ENCODE results near the gene ALDH1A3.

GRCh38 chr15:100878648-100879047 lies 983 bp upstream of the ALDH1A3 start:
- no peak for TF ChIP-seq CTCF (IDR thresholded peaks at IDR 0.05)
- no peak for TF ChIP-seq POLR2A (IDR thresholded peaks at IDR 0.05)
